ENCODE data around the gene FOXC1.

FOXC1 gene

GRCh38 chr6:1612974-1613306, 3.2 kb downstream of the FOXC1 start:
- H3K36me3 Mint-ChIP-seq (ENCODE audit: insufficient read depth), result peaks cover 7% of the 10 kb centered on the region
- ATAC-seq (replicated peaks; ENCODE audit: extremely low read depth, poor library complexity, severe bottlenecking), result no peak

GRCh38 chr6:1613346-1613687, 3.6 kb downstream of the FOXC1 start:
- Mint-ChIP-seq H3K27ac (ENCODE audit: low read depth) (no peak overlapping the region), H3K27me3 (peaks cover 59% of the 10 kb centered on the region), H3K9me3 (no peaks in the 10 kb centered on the region), H3K36me3 (ENCODE audit: insufficient read depth) (peaks cover 4% of the 10 kb centered on the region), H3K4me3 (no peak overlapping the region), H3K4me1 (peaks cover 19% of the 10 kb centered on the region)
- ATAC-seq (replicated peaks; ENCODE audit: extremely low read depth, poor library complexity, severe bottlenecking) (no peak), DNase-seq (ENCODE audit: low spot score in 2 of 2) (no peak)

More at GRCh38 chr6:1612974-1613306, 3.2 kb downstream of the FOXC1 start:
- H3K27ac Mint-ChIP-seq (ENCODE audit: low read depth), result no peak overlapping the region
- H3K4me3 Mint-ChIP-seq, result no peak overlapping the region
- H3K27me3 Mint-ChIP-seq, result peaks cover 59% of the 10 kb centered on the region
- no peaks in the 10 kb centered on the region for H3K9me3 Mint-ChIP-seq
- peaks cover 23% of the 10 kb centered on the region for H3K4me1 Mint-ChIP-seq
- no peak for DNase-seq (ENCODE audit: low spot score in 2 of 2)

- peaks cover 59% of the 10 kb centered on the region for H3K27me3 Mint-ChIP-seq
- no peak overlapping the region for H3K4me3 Mint-ChIP-seq
- H3K36me3 Mint-ChIP-seq (ENCODE audit: insufficient read depth), result peaks cover 4% of the 10 kb centered on the region
- no peak for DNase-seq (ENCODE audit: low spot score in 2 of 2)
- H3K9me3 Mint-ChIP-seq, result no peaks in the 10 kb centered on the region
- ATAC-seq (replicated peaks; ENCODE audit: extremely low read depth, poor library complexity, severe bottlenecking), result no peak
- no peak overlapping the region for H3K27ac Mint-ChIP-seq (ENCODE audit: low read depth)
- H3K4me1 Mint-ChIP-seq, result peaks cover 14% of the 10 kb centered on the region
These were observed 4.2 kb downstream of the FOXC1 start for GRCh38 chr6:1613688-1614447.

GRCh38 chr6:1614448-1615150, 4.9 kb downstream of the FOXC1 start:
- Mint-ChIP-seq H3K9me3 (no peaks in the 10 kb centered on the region), H3K4me3 (no peak overlapping the region), H3K27me3 (peaks cover 56% of the 10 kb centered on the region), H3K36me3 (ENCODE audit: insufficient read depth) (peaks cover 4% of the 10 kb centered on the region), H3K27ac (ENCODE audit: low read depth) (no peak overlapping the region), H3K4me1 (peaks cover 12% of the 10 kb centered on the region)
- no peak for ATAC-seq (replicated peaks; ENCODE audit: extremely low read depth, poor library complexity, severe bottlenecking)
- DNase-seq (ENCODE audit: low spot score in 2 of 2), result no peak

GRCh38 chr6:1615151-1615852, 5.6 kb downstream of the FOXC1 start:
- no peak for DNase-seq (ENCODE audit: low spot score in 2 of 2)
- Mint-ChIP-seq H3K4me3 (no peak overlapping the region), H3K27me3 (peaks cover 56% of the 10 kb centered on the region), H3K4me1 (peaks cover 12% of the 10 kb centered on the region), H3K9me3 (no peaks in the 10 kb centered on the region), H3K36me3 (ENCODE audit: insufficient read depth) (peaks cover 4% of the 10 kb centered on the region), H3K27ac (ENCODE audit: low read depth) (no peak overlapping the region)
- ATAC-seq (replicated peaks; ENCODE audit: extremely low read depth, poor library complexity, severe bottlenecking), result no peak

GRCh38 chr6:1615853-1616420, 6.2 kb downstream of the FOXC1 start:
- H3K36me3 Mint-ChIP-seq (ENCODE audit: insufficient read depth), result peaks cover 1% of the 10 kb centered on the region
- peaks cover 8% of the 10 kb centered on the region for H3K4me1 Mint-ChIP-seq
- ATAC-seq (replicated peaks; ENCODE audit: extremely low read depth, poor library complexity, severe bottlenecking) (no peak), DNase-seq (ENCODE audit: low spot score in 2 of 2) (no peak)
- H3K27ac Mint-ChIP-seq (ENCODE audit: low read depth), result no peak overlapping the region
- H3K9me3 Mint-ChIP-seq, result no peaks in the 10 kb centered on the region
- H3K4me3 Mint-ChIP-seq, result no peak overlapping the region
- peaks cover 49% of the 10 kb centered on the region for H3K27me3 Mint-ChIP-seq

GRCh38 chr6:1616701-1617463, 7.2 kb downstream of the FOXC1 start:
- peaks cover 6% of the 10 kb centered on the region for H3K4me1 Mint-ChIP-seq
- H3K27me3 Mint-ChIP-seq, result peaks cover 49% of the 10 kb centered on the region
- no peaks in the 10 kb centered on the region for H3K9me3 Mint-ChIP-seq
- H3K27ac Mint-ChIP-seq (ENCODE audit: low read depth), result no peak overlapping the region
- peaks cover 1% of the 10 kb centered on the region for H3K36me3 Mint-ChIP-seq (ENCODE audit: insufficient read depth)
- DNase-seq (ENCODE audit: low spot score in 2 of 2), result no peak
- no peak for ATAC-seq (replicated peaks; ENCODE audit: extremely low read depth, poor library complexity, severe bottlenecking)
- H3K4me3 Mint-ChIP-seq, result no peak overlapping the region

- no peak for DNase-seq (ENCODE audit: low spot score in 2 of 2)
- no peak overlapping the region for H3K27ac Mint-ChIP-seq (ENCODE audit: low read depth)
- peaks cover 1% of the 10 kb centered on the region for H3K36me3 Mint-ChIP-seq (ENCODE audit: insufficient read depth)
- H3K4me3 Mint-ChIP-seq, result no peak overlapping the region
- H3K4me1 Mint-ChIP-seq, result no peaks in the 10 kb centered on the region
- H3K27me3 Mint-ChIP-seq, result peaks cover 49% of the 10 kb centered on the region
- ATAC-seq (replicated peaks; ENCODE audit: extremely low read depth, poor library complexity, severe bottlenecking), result no peak
- no peaks in the 10 kb centered on the region for H3K9me3 Mint-ChIP-seq
These were observed 8.0 kb downstream of the FOXC1 start for GRCh38 chr6:1617466-1618310.

GRCh38 chr6:1618311-1619097, 8.8 kb downstream of the FOXC1 start:
- no peak overlapping the region for H3K27ac Mint-ChIP-seq (ENCODE audit: low read depth)
- H3K36me3 Mint-ChIP-seq (ENCODE audit: insufficient read depth), result peaks cover 1% of the 10 kb centered on the region
- H3K4me3 Mint-ChIP-seq, result no peak overlapping the region
- H3K9me3 Mint-ChIP-seq, result no peaks in the 10 kb centered on the region
- ATAC-seq (replicated peaks; ENCODE audit: extremely low read depth, poor library complexity, severe bottlenecking) (no peak), DNase-seq (ENCODE audit: low spot score in 2 of 2) (no peak)
- H3K27me3 Mint-ChIP-seq, result peaks cover 46% of the 10 kb centered on the region
- H3K4me1 Mint-ChIP-seq, result no peaks in the 10 kb centered on the region

GRCh38 chr6:1619098-1619672, 9.5 kb downstream of the FOXC1 start:
- H3K27me3 Mint-ChIP-seq, result peaks cover 47% of the 10 kb centered on the region
- H3K27ac Mint-ChIP-seq (ENCODE audit: low read depth), result no peak overlapping the region
- H3K36me3 Mint-ChIP-seq (ENCODE audit: insufficient read depth), result peaks cover 1% of the 10 kb centered on the region
- no peak overlapping the region for H3K4me3 Mint-ChIP-seq
- ATAC-seq (replicated peaks; ENCODE audit: extremely low read depth, poor library complexity, severe bottlenecking), result no peak
- no peak for DNase-seq (ENCODE audit: low spot score in 2 of 2)
- H3K9me3 Mint-ChIP-seq, result no peaks in the 10 kb centered on the region
- H3K4me1 Mint-ChIP-seq, result no peaks in the 10 kb centered on the region

Data from central memory CD8-positive, alpha-beta T cell (primary cell).